ENCODE data around the gene FBXW2. TPM values are rescaled to one million over a fixed set of nuclear protein-coding genes. Genes with fewer than 3 reads are reported as not detected.
A peak's percentile ranks its signal among the peaks of the same experiment; 100 is the strongest.

FBXW2 gene
- total and polyA plus RNA-seq, 10 donors: 8.7 to 121 (median 90.1) TPM

DNA sequence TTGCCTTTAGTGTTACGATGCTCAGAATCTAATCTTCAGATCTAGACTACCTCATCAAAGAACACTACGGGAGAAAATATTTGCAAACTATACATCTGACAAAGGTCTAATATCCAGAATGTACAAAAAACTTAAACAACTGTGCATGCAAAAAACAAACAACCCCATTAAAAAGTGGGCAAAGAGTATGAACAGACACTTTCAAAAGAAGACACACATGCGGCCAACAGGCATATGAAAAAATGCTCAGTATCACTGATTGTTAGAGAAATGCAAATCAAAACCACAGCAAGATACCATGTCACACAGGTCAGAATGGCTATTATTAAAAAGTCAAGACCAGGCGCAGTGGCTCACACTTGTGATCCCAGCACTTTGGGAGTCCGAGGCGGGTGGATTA, 47.9 kb downstream of the FBXW2 start:
- no peak for TF ChIP-seq CTCF (IDR thresholded peaks at IDR 0.05 in 8 of 11, conservative IDR thresholded peaks at IDR 0.05 in 3 of 11)
- TF ChIP-seq POLR2AphosphoS5 (IDR thresholded peaks at IDR 0.05): no peak
- TF ChIP-seq POLR2A (IDR thresholded peaks at IDR 0.05): no peak
- no peak overlapping the region for H3K27ac ChIP-seq
- no peak overlapping the region for H3K4me3 ChIP-seq
- no peaks in the 10 kb centered on the region for H3K9me3 ChIP-seq
- peaks cover 0 to 18% (median 4%) of the 10 kb centered on the region in 6 donors for H3K4me1 ChIP-seq
- no peaks in the 10 kb centered on the region for H3K27me3 ChIP-seq (replicated peaks in 1 of 7)
- no peaks in the 10 kb centered on the region for H3K36me3 ChIP-seq
- DNase-seq: no peak
- intact Hi-C loops (cut with DNase I; ENCODE audit: low total_unique reads): no loop called here
- WGBS, 5 donors: 85 to 96% (median 92%) methylated on average over 6 of the region's 6 CpGs

DNA sequence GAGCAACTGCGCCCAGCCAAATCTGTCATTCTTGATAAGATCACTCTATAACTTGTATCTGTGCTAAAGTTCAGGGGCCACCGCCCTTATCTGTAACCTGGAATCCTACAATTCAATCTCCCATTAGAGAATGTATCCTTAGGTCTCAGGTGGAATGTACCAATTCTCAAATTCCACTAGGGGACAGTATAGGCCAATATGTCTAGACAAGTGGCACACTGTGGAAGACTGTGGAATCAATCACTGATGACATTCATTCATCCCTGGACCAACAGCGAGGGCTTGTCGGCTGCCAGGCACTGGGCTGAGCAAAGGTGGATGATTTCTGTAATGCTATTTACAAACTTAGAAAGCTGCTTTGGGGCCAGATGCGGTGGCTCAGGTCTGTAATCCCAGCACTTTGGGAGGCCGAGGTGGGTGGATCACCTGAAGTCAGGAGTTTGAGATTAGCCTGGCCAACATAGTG, 50.2 kb downstream of the FBXW2 start:
- Histone ChIP-seq H3K27ac (no peak overlapping the region), H3K4me3 (no peak overlapping the region), H3K27me3 (replicated peaks in 1 of 7) (no peaks in the 10 kb centered on the region), H3K36me3 (no peaks in the 10 kb centered on the region), H3K4me1 (peaks cover 0 to 27% (median 6%) of the 10 kb centered on the region in 6 donors), H3K9me3 (no peaks in the 10 kb centered on the region)
- 83 to 94% (median 90%) methylated on average over 6 of the region's 6 CpGs for whole genome bisulfite sequencing, 5 donors
- intact Hi-C loops (cut with DNase I; ENCODE audit: low total_unique reads): no loop called here
- no peak for DNase-seq
- TF ChIP-seq CTCF (IDR thresholded peaks at IDR 0.05 in 8 of 11, conservative IDR thresholded peaks at IDR 0.05 in 3 of 11) (peak in 8 of 11 experiments; percentile 21 to 70 (median 58)), POLR2A (IDR thresholded peaks at IDR 0.05) (no peak)

DNA sequence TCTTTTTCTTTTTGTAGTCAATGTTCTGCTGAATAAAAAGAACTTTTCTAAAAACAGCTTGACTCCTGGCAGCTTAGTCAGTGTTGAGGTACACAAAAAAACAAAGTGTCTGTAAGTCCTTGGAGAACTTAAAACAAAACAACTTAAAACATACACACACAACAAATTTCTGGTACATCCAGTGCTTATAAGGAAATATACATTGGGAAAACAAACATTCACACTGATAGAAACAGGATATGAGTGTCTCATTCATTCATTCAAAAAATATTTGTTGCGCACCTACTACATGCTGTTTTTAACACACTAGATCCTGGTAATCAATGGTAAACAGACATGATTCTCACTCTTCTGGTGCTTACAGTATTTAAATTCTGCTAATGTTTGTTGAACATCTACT, 51.5 kb downstream of the FBXW2 start:
- H3K36me3 ChIP-seq: no peaks in the 10 kb centered on the region
- intact Hi-C loops (cut with DNase I; ENCODE audit: low total_unique reads): no loop called here
- WGBS, 5 donors: 91 to 97% (median 95%) methylated on average over 1 of the region's 1 CpG
- DNase-seq: no peak
- H3K27me3 ChIP-seq (replicated peaks in 1 of 7): no peaks in the 10 kb centered on the region
- H3K4me3 ChIP-seq: no peak overlapping the region
- H3K4me1 ChIP-seq: peaks cover 0 to 33% (median 6%) of the 10 kb centered on the region in 6 donors
- TF ChIP-seq POLR2AphosphoS5 (IDR thresholded peaks at IDR 0.05): no peak
- H3K9me3 ChIP-seq: no peaks in the 10 kb centered on the region
- peak overlapping the region in 2 of 8 donors; percentile 33 to 97 for H3K27ac ChIP-seq

GRCh38 chr9:120741191-120741590, 52.0 kb downstream of the FBXW2 start:
- H3K36me3 ChIP-seq: no peaks in the 10 kb centered on the region
- H3K4me1 ChIP-seq: peaks cover 0 to 38% (median 8%) of the 10 kb centered on the region in 6 donors
- H3K4me3 ChIP-seq: no peak overlapping the region
- H3K9me3 ChIP-seq: no peaks in the 10 kb centered on the region
- H3K27ac ChIP-seq: peak overlapping the region in 2 of 8 donors; percentile 33 to 97
- intact Hi-C loops (cut with DNase I; ENCODE audit: low total_unique reads): no loop called here
- DNase-seq: no peak
- WGBS, 5 donors: 47 to 73% (median 61%) methylated on average over 1 of the region's 1 CpG
- TF ChIP-seq CTCF (IDR thresholded peaks at IDR 0.05 in 8 of 11, conservative IDR thresholded peaks at IDR 0.05 in 3 of 11) (no peak), POLR2A (IDR thresholded peaks at IDR 0.05) (no peak), POLR2AphosphoS5 (IDR thresholded peaks at IDR 0.05) (no peak)
- no peaks in the 10 kb centered on the region for H3K27me3 ChIP-seq (replicated peaks in 1 of 7)

- H3K36me3 ChIP-seq: no peaks in the 10 kb centered on the region
- H3K27me3 ChIP-seq (replicated peaks in 1 of 7): no peaks in the 10 kb centered on the region
- no peak for TF ChIP-seq CTCF (IDR thresholded peaks at IDR 0.05 in 8 of 11, conservative IDR thresholded peaks at IDR 0.05 in 3 of 11)
- TF ChIP-seq POLR2AphosphoS5 (IDR thresholded peaks at IDR 0.05): no peak
- TF ChIP-seq POLR2A (IDR thresholded peaks at IDR 0.05): no peak
- H3K9me3 ChIP-seq: no peaks in the 10 kb centered on the region
- peak overlapping the region in 3 of 8 donors; percentile 28 to 97 (median 38) for H3K27ac ChIP-seq
- H3K4me3 ChIP-seq: no peak overlapping the region
- intact Hi-C loops (cut with DNase I; ENCODE audit: low total_unique reads): no loop called here
- DNase-seq: no peak
- peaks cover 0 to 49% (median 17%) of the 10 kb centered on the region in 6 donors for H3K4me1 ChIP-seq
Measured at GRCh38 chr9:120740132-120740531, 53.1 kb downstream of the FBXW2 start.
